GM18526 (cell line): ENCODE data around the gene JCHAIN.

ENCODE experiments used
- POLR2A ChIP-seq: IDR thresholded peaks from 3 replicates; pipeline ENCODE4 v1.6.1; 2011; ENCODE audit not compliant: insufficient read length; ENCODE audit errors: extremely low read depth

The JCHAIN gene

GRCh38 chr4:70613306-70614183, 52.8 kb downstream of the JCHAIN start:
- no peak for TF ChIP-seq POLR2A

- TF ChIP-seq POLR2A = no peak
Measured at GRCh38 chr4:70608324-70608723, 58.0 kb downstream of the JCHAIN start.

GRCh38 chr4:70607334-70607853, 58.9 kb downstream of the JCHAIN start:
- no peak for TF ChIP-seq POLR2A

- no peak for TF ChIP-seq POLR2A
Measured at GRCh38 chr4:70606459-70606858, 59.8 kb downstream of the JCHAIN start.
